GM12874 (cell line): ENCODE measurements around the gene GNB1.

Experiments used
- TF ChIP-seq, protein P1 (sequence below): IDR thresholded peaks from 2 replicates; pipeline ENCODE4 v1.5.1; 2011; ENCODE audit warnings: low read depth, mild to moderate bottlenecking, control low read depth, low read length, moderate library complexity; ENCODE audit not compliant: insufficient read depth

GNB1 gene

DNA sequence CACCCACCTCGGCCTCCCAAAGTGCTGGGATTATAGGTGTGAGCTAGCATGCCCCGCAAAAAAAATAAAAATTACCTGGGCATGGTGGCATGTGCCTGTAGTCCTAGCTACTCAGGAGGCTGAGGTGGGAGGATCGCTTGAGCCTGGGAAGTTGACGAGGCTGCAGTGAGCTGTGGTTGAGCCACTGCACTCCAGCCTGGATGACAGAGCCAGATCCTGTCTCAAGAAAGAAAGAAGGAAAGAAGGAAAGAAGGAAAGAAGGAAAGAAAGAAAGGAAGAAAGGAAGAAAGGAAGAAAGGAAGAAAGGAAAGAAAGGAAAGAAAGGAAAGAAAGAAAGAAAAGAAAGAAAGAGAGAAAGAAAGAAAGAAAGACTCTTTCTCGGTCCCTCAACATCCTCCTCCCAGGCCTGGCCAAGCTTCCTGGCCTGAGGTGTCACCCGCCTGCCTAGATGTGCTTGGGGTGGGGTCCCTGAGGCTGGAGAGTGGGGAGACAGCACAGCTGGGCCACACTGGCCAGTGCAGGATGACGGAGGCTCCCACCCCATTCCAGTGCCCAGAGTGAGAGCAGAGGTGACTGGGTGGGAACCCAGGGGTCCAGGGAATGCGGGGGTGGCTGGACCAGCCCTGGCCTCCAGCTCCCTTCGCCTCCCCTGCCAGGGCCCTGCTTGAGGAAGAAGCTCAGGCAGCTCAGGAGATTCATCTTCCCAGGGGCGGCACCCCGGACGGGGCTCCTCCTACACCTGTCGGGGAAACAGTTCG is 10.2 kb upstream of the GNB1 start:
- TF ChIP-seq, protein P1, sequence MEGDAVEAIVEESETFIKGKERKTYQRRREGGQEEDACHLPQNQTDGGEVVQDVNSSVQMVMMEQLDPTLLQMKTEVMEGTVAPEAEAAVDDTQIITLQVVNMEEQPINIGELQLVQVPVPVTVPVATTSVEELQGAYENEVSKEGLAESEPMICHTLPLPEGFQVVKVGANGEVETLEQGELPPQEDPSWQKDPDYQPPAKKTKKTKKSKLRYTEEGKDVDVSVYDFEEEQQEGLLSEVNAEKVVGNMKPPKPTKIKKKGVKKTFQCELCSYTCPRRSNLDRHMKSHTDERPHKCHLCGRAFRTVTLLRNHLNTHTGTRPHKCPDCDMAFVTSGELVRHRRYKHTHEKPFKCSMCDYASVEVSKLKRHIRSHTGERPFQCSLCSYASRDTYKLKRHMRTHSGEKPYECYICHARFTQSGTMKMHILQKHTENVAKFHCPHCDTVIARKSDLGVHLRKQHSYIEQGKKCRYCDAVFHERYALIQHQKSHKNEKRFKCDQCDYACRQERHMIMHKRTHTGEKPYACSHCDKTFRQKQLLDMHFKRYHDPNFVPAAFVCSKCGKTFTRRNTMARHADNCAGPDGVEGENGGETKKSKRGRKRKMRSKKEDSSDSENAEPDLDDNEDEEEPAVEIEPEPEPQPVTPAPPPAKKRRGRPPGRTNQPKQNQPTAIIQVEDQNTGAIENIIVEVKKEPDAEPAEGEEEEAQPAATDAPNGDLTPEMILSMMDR = no peak

DNA sequence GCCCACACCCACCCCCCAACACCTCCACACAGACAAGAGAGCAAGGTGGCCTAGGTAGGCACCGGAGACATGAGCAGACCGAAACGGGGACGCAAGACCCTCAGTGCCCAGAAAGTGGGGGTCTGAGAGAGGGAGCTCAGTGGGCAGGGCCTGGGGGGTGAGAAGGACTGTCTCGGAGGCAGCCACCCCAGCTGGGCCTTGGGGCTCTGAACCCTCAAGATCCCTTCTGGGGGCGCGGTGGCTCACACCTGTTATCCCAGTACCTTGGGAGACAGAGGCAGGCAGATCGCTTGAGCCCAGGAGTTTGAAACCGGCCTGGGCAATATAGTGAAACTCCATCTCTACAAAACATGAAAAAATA is 9.1 kb upstream of the GNB1 start:
- TF ChIP-seq, protein P1 = no peak

DNA sequence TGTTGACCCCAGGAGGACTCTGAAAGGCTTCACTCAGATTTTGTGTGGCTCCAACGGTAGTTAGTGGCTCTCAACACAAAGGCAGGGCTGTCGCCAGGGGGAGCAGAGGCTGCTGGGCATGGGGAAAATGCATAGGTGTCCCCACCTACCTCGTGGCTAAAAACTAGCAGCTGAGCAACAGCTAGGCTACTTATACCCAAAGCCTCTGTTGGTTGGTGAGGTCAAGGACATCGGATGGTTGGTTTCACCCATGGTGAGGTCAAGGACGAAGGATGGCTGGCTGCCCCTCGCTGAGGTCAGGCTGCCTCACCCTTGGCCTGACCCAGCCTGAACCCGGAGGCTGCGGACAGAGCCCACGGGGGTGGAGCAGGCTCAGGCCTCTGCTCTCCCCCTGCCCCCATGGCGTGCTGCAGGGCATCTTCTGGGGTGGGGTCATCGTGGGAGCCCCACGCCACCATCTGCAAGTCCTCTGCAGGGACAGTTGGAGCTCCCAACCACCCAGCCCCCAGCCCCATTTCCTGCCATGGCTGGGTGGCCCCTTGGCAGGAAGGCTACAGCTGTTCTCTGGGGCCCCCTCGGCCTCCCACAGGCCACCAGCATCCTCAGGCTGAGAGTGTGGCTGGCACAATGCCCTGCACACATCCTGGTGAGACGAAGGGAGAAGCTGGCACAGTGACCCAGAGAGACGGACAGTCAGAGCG is 8.5 kb upstream of the GNB1 start:
- TF ChIP-seq, protein P1 = peak; percentile 66

DNA sequence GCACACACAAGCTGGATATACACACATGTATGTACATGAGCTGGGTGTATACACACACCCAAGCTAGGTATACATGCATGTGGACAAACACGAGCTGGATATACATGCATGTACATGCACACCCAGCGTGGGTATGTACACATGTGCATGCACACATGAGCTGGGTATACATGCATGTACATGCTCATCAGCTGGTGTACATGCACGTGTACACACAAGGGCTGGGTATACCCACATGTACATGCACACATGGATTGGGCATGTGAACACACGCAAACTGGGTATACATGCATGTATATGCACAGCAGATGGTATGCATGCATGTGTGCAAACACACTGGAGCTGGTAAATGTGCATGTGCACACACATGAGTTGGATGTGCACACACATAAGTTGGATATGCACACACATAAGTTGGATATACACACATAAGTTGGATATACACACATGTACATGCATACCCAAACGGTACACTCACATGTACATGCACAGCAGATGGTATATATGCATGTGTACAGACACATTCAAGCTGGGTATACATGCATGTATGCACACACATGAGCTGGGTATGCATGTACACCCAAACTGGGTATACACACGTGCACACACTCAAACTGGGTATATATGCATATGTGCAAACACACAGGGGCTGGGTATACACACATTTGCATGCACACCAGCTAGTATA is 7.5 kb upstream of the GNB1 start:
- TF ChIP-seq, protein P1 = no peak

DNA sequence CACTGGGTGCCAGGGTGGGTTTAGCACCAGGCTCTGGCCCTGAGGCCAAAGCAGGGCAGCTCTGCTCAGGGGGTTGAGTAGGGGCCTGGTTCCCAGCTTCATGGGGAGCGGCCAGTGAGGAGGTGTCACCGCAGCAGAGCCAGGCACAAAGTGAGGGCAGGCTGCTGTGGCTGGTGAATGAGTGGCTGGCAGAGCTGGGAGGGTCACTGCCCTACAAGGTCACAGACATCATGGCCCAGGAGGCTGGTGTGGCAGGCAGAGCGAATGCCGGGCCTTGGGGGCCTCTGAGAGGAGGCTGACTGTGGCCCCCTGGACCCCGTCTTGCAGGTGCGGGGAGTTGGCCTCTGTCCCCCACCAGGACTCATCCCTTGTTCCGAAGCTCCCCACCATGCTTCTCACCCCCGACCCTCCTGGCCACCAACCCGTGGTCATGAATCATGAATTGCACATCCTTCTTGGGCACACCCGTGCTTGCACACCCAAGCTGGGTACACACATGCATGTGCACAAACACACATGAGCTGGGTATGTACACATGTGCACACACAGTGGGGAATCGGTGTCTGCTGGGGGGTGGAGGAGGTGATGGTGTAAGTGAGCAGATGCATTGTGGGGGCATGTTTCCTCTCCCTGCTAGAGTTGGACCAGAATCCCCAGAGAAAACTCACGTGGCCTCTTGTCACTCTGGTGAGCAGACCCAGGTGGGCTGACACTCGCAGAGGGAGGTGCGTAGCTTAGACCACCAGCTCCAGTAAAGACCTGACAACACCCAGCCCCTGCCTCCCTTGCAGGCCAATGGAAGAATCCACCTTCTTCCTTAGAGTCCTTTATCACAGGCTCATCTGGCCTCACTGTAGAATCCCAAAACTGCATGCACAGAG is 4.8 kb upstream of the GNB1 start:
- TF ChIP-seq, protein P1 = no peak

DNA sequence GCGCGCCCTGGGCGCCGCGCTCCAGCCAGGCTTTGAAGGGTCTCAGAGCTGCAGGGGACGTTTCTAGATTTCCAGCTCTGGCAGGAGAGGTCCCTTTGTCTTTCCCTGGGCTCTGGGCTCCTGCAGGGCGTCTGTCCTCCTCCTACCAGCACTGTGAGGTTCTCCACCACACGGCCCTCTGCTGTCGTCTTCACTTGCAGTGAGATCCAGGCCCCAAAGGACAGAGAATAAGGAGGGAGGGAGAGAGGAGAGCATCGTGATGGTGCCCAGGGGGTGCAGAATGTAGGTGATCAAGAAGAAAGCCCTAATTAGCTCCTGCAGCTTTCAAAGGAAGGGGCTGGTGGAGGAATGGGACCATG is 4.2 kb upstream of the GNB1 start:
- TF ChIP-seq, protein P1 = no peak
